SU-DHL-6 (cell line): ENCODE measurements around the gene MCU.

Source experiments
- EZH2phosphoT487 ChIP-seq: fragments of 200-600 bp; sonication (generic), shearing (Covaris generic); conservative IDR thresholded peaks from 2 replicates; pipeline ENCODE4 v1.6.1; 2018; ENCODE audit warnings: mild to moderate bottlenecking, antibody characterized with exemption, low read length, moderate library complexity, mixed read lengths
- TF ChIP-seq, protein P1 (sequence below): fragments of 200-600 bp; sonication (generic); IDR thresholded peaks from one replicate; pipeline ENCODE4 v1.5.1; 2017; ENCODE audit warnings: antibody characterized with exemption, mild to moderate bottlenecking, low read length, moderate library complexity; ENCODE audit not compliant: insufficient read depth, poor library complexity, severe bottlenecking

- TF ChIP-seq, protein P1, sequence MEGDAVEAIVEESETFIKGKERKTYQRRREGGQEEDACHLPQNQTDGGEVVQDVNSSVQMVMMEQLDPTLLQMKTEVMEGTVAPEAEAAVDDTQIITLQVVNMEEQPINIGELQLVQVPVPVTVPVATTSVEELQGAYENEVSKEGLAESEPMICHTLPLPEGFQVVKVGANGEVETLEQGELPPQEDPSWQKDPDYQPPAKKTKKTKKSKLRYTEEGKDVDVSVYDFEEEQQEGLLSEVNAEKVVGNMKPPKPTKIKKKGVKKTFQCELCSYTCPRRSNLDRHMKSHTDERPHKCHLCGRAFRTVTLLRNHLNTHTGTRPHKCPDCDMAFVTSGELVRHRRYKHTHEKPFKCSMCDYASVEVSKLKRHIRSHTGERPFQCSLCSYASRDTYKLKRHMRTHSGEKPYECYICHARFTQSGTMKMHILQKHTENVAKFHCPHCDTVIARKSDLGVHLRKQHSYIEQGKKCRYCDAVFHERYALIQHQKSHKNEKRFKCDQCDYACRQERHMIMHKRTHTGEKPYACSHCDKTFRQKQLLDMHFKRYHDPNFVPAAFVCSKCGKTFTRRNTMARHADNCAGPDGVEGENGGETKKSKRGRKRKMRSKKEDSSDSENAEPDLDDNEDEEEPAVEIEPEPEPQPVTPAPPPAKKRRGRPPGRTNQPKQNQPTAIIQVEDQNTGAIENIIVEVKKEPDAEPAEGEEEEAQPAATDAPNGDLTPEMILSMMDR: no peak
- no peak for TF ChIP-seq EZH2phosphoT487
Observed at GRCh38 chr10:72842164-72842563, 150.2 kb downstream of the MCU start.
